Measurements from ENCODE around the gene GNAQ. TPM values are rescaled to one million over a fixed set of nuclear protein-coding genes. Genes with fewer than 3 reads are reported as not detected.

Gene GNAQ
- total and polyA plus RNA-seq, 10 donors, result 4.4 to 52.3 (median 31.2) TPM

DNA sequence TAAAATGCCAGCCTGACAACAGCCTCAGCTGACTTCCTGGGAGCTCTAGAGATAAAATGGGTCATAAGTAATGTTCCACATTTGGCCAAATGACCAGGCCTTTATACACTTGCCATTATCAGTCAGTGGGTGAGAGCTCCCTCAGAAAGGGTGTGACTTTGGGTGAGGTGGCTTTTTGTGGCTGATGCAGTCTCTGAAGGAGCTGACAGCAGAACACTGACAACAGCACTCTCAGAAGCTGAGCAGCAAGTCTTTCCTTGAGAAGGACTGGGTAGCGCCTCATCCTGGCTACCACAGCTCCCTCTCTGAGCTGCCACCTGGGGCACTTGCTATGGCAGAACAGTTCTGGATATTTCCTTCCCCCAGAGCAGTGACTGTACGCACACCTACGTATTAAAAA lies 22.0 kb upstream of the GNAQ start:
- Histone ChIP-seq H3K4me1 (peaks cover 0 to 12% (median 8%) of the 10 kb centered on the region in 6 donors), H3K9me3 (no peaks in the 10 kb centered on the region), H3K27me3 (replicated peaks in 1 of 7) (peaks cover 0 to 12% (median 0%) of the 10 kb centered on the region in 7 donors), H3K4me3 (no peak overlapping the region), H3K36me3 (no peaks in the 10 kb centered on the region), H3K27ac (no peak overlapping the region)
- 87 to 97% (median 91%) methylated on average over 3 of the region's 3 CpGs for WGBS, 5 donors
- TF ChIP-seq, protein P1, sequence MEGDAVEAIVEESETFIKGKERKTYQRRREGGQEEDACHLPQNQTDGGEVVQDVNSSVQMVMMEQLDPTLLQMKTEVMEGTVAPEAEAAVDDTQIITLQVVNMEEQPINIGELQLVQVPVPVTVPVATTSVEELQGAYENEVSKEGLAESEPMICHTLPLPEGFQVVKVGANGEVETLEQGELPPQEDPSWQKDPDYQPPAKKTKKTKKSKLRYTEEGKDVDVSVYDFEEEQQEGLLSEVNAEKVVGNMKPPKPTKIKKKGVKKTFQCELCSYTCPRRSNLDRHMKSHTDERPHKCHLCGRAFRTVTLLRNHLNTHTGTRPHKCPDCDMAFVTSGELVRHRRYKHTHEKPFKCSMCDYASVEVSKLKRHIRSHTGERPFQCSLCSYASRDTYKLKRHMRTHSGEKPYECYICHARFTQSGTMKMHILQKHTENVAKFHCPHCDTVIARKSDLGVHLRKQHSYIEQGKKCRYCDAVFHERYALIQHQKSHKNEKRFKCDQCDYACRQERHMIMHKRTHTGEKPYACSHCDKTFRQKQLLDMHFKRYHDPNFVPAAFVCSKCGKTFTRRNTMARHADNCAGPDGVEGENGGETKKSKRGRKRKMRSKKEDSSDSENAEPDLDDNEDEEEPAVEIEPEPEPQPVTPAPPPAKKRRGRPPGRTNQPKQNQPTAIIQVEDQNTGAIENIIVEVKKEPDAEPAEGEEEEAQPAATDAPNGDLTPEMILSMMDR (IDR thresholded peaks at IDR 0.05 in 8 of 11, conservative IDR thresholded peaks at IDR 0.05 in 3 of 11), result no peak
- no peak for TF ChIP-seq POLR2AphosphoS5 (IDR thresholded peaks at IDR 0.05)
- intact Hi-C loops (cut with DNase I; ENCODE audit: low total_unique reads), result no loop called here
- no peak for DNase-seq

DNA sequence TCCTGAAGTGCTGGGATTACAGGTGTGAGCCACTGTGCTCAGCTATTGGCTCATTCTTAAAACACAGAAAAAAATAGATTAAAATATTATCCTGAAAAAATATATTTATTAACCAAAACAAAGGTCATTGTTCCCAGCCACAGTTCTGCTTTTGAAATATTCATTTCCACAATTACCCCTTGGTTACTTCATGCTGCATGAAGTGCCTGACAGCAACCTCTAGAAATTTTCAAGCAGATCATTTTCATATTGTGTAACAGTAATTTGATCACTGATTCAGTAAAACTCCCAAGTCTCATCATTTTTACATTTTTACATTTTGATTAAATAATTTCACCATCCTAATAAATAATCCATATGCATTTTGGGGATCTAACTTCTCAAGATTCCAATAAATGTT lies 18.8 kb upstream of the GNAQ start:
- no peaks in the 10 kb centered on the region for H3K36me3 ChIP-seq
- peaks cover 0 to 12% (median 0%) of the 10 kb centered on the region in 7 donors for H3K27me3 ChIP-seq (replicated peaks in 1 of 7)
- intact Hi-C loops (cut with DNase I; ENCODE audit: low total_unique reads), result no loop called here
- no peaks in the 10 kb centered on the region for H3K9me3 ChIP-seq
- no peak overlapping the region for H3K27ac ChIP-seq
- no peak overlapping the region for H3K4me3 ChIP-seq
- TF ChIP-seq POLR2AphosphoS5 (IDR thresholded peaks at IDR 0.05) (no peak), POLR2A (IDR thresholded peaks at IDR 0.05) (no peak)
- TF ChIP-seq, protein P1 (IDR thresholded peaks at IDR 0.05 in 8 of 11, conservative IDR thresholded peaks at IDR 0.05 in 3 of 11), result no peak
- no peak for DNase-seq
- H3K4me1 ChIP-seq, result peaks cover 0 to 12% (median 8%) of the 10 kb centered on the region in 6 donors

DNA sequence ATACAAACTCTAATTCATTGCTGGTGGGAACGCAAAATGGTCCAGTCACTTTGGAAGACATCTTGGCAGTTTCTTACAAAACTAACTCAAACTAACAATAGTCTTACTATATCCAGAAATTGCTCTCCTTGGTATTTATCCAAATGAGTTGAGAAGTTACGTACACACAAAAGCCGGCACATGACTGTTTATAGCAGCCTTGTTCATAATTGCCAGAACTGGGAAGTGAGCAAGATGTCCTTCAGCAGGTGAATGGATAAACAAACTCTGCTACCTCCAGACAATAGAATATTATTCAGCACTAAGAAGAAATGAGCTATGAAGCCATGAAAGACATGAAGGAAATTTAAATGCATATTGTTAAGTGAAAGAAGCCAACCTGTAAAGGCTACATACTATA lies 17.9 kb upstream of the GNAQ start:
- no peaks in the 10 kb centered on the region for H3K9me3 ChIP-seq
- peaks cover 0 to 11% (median 6%) of the 10 kb centered on the region in 6 donors for H3K4me1 ChIP-seq
- 90 to 97% (median 95%) methylated on average over 3 of the region's 3 CpGs for WGBS, 5 donors
- H3K27me3 ChIP-seq (replicated peaks in 1 of 7), result peaks cover 0 to 11% (median 0%) of the 10 kb centered on the region in 7 donors
- no peak for TF ChIP-seq POLR2AphosphoS5 (IDR thresholded peaks at IDR 0.05)
- TF ChIP-seq, protein P1 (IDR thresholded peaks at IDR 0.05 in 8 of 11, conservative IDR thresholded peaks at IDR 0.05 in 3 of 11), result no peak
- no peak for TF ChIP-seq POLR2A (IDR thresholded peaks at IDR 0.05)
- H3K4me3 ChIP-seq, result no peak overlapping the region
- H3K36me3 ChIP-seq, result no peaks in the 10 kb centered on the region
- DNase-seq, result no peak
- H3K27ac ChIP-seq, result no peak overlapping the region
- intact Hi-C loops (cut with DNase I; ENCODE audit: low total_unique reads), result no loop called here

DNA sequence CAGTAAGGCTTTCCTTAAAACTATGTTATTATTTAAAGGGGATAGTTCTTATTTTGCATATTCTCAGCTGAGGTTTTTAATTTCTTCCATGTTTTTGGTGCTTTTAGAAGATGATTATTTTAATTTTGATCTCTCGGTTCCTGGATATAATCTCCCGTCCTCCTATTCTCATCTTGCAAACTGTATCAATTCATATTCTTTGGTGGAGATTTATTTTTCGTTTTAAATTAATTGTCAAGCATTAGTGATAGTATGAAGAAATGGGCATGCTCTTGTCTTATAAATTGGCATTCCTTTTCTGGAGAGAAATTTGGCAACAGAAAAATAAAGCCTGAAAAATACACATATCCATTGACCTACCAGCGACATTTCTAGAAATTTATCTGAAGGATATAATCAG lies 15.5 kb upstream of the GNAQ start:
- H3K27ac ChIP-seq, result no peak overlapping the region
- no peak overlapping the region for H3K4me3 ChIP-seq
- H3K27me3 ChIP-seq (replicated peaks in 1 of 7), result peaks cover 0 to 2% (median 0%) of the 10 kb centered on the region in 7 donors
- intact Hi-C loops (cut with DNase I; ENCODE audit: low total_unique reads), result no loop called here
- no peaks in the 10 kb centered on the region for H3K4me1 ChIP-seq
- H3K9me3 ChIP-seq, result no peaks in the 10 kb centered on the region
- TF ChIP-seq POLR2AphosphoS5 (IDR thresholded peaks at IDR 0.05) (no peak), POLR2A (IDR thresholded peaks at IDR 0.05) (no peak)
- TF ChIP-seq, protein P1 (IDR thresholded peaks at IDR 0.05 in 8 of 11, conservative IDR thresholded peaks at IDR 0.05 in 3 of 11), result no peak
- WGBS, 5 donors, result 79 to 93% (median 91%) methylated on average over 4 of the region's 4 CpGs
- H3K36me3 ChIP-seq, result no peaks in the 10 kb centered on the region
- no peak for DNase-seq
